GM12874 (cell line): Measurements from ENCODE around the gene LCN15.

Source experiments
- CTCF ChIP-seq: IDR thresholded peaks from 2 replicates; pipeline ENCODE4 v1.5.1; 2011; ENCODE audit warnings: low read depth, mild to moderate bottlenecking, control low read depth, low read length, moderate library complexity; ENCODE audit not compliant: insufficient read depth

The LCN15 gene

GRCh38 chr9:136732444-136733178 lies 31.7 kb downstream of the LCN15 start:
- TF ChIP-seq CTCF, result no peak

GRCh38 chr9:136729926-136730325 lies 34.4 kb downstream of the LCN15 start:
- no peak for TF ChIP-seq CTCF

DNA sequence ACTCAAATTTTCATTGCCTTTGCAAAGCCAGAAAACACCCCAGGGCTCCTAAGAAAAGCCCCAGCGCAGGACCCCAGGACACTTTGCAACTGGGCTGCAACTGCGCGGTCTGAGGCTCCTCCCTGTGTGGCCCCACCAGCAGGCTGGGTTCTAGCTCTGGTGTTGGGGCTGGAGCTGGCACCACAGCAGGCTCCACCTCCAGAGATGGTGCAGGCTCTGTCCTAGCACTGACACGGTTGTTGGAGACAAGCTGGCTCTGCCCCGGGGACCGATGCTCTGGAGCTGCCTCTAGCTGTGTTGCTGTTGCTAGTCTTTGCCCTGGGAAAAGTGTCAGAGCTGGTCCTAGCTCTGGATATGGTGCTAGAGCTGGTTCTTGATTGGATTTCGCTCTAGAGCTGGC lies 35.2 kb downstream of the LCN15 start:
- TF ChIP-seq CTCF, result no peak

DNA sequence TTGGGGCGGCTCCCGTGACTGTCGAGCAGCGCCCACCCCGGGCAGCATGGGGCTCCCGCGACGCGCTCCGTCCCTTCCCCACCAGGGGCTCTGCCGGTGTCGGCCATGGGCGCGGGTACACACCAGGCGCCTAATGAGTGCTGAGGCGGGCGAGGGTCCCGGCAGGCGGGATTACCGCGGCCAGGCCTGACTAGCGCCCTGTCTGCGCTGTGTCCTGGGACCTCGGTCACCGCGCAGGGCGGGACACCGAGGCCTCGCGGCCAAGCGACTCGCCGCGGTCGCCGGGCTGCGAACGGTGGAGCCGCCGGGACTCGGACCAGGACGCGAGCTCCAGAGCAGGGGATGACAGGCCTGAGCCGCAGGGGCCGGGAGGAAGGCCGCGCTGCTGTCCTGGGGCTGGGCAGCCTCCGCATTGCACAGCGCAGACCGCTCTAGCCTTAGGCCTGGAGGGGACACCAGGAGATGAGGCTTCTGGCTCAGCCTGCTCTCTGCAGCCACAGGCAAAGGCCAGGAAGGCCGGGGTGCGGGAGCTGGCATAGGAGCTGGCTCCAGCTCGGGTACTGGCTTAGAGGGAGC lies 35.7 kb downstream of the LCN15 start:
- TF ChIP-seq CTCF, result no peak

GRCh38 chr9:136728080-136728547 lies 36.2 kb downstream of the LCN15 start:
- peak; percentile 97 for TF ChIP-seq CTCF

GRCh38 chr9:136726631-136727191 lies 37.6 kb downstream of the LCN15 start:
- TF ChIP-seq CTCF, result peak; percentile 73

- TF ChIP-seq CTCF, result no peak
Observed at GRCh38 chr9:136726118-136726517, 38.2 kb downstream of the LCN15 start.
